Activated T-cell treated with anti-CD3 and anti-CD28 coated beads for 4 hours (primary cell): ENCODE results near the gene PLXDC2.

Source experiments
- DNase-seq: peaks from one replicate; pipeline ENCODE4 v3.0.0-alpha.2; 2020

Gene PLXDC2

GRCh38 chr10:19862811-19863515, 46.7 kb downstream of the PLXDC2 start:
- no peak for DNase-seq

- no peak for DNase-seq
Measured at GRCh38 chr10:19865676-19866075, 49.4 kb downstream of the PLXDC2 start.

GRCh38 chr10:19869370-19869769, 53.1 kb downstream of the PLXDC2 start:
- DNase-seq, result no peak

- DNase-seq, result no peak
Measured at GRCh38 chr10:19872504-19873271, 56.5 kb downstream of the PLXDC2 start.

GRCh38 chr10:19874190-19874589, 58.0 kb downstream of the PLXDC2 start:
- DNase-seq, result no peak

GRCh38 chr10:19874791-19875190, 58.6 kb downstream of the PLXDC2 start:
- no peak for DNase-seq

- DNase-seq, result no peak
Measured at GRCh38 chr10:19876570-19876969, 60.3 kb downstream of the PLXDC2 start.

GRCh38 chr10:19877466-19878255, 61.4 kb downstream of the PLXDC2 start:
- no peak for DNase-seq

GRCh38 chr10:19882621-19883020, 66.4 kb downstream of the PLXDC2 start:
- DNase-seq, result no peak

- no peak for DNase-seq
Measured at GRCh38 chr10:19888061-19888660, 71.9 kb downstream of the PLXDC2 start.

GRCh38 chr10:19889256-19889655, 73.0 kb downstream of the PLXDC2 start:
- no peak for DNase-seq

- DNase-seq, result no peak
Measured at GRCh38 chr10:19891429-19891828, 75.2 kb downstream of the PLXDC2 start.

GRCh38 chr10:19892270-19892669, 76.0 kb downstream of the PLXDC2 start:
- no peak for DNase-seq

- DNase-seq, result no peak
Measured at GRCh38 chr10:19892677-19893076, 76.4 kb downstream of the PLXDC2 start.

GRCh38 chr10:19895500-19895899, 79.3 kb downstream of the PLXDC2 start:
- DNase-seq, result no peak

GRCh38 chr10:19902456-19902855, 86.2 kb downstream of the PLXDC2 start:
- DNase-seq, result no peak

GRCh38 chr10:19904202-19904661, 88.0 kb downstream of the PLXDC2 start:
- no peak for DNase-seq

GRCh38 chr10:19906108-19906791, 90.0 kb downstream of the PLXDC2 start:
- no peak for DNase-seq

GRCh38 chr10:19908991-19909696, 92.9 kb downstream of the PLXDC2 start:
- no peak for DNase-seq

- no peak for DNase-seq
Measured at GRCh38 chr10:19911886-19912285, 95.7 kb downstream of the PLXDC2 start.

- no peak for DNase-seq
Measured at GRCh38 chr10:19913987-19914386, 97.8 kb downstream of the PLXDC2 start.

GRCh38 chr10:19915125-19915524, 98.9 kb downstream of the PLXDC2 start:
- no peak for DNase-seq
